HCT116 (cell line): Measurements from ENCODE around the gene DNAJC2. TPM values are rescaled to one million over a fixed set of nuclear protein-coding genes. Genes with fewer than 3 reads are reported as not detected.

Experiments used
- ATAC-seq: fragments of 200-7000 bp; cut with Tn5 transposase; 2 replicates; pipeline ENCODE4 v1.9.1; 2020; ENCODE audit warnings: mild to moderate bottlenecking, moderate library complexity
- BruUV-seq: library from RNA; stranded (reverse); fragments of 400-500 nt; replicated peaks from 2 replicates; lab custom pipeline; 2021; lab: Mats Ljungman, UMichigan
- CTCF ChIA-PET: fragments of 300-600 bp; sonication (Branson Sonifier 250); formaldehyde crosslinking; loops from one replicate; lab custom pipeline; 2021; ENCODE audit warnings: antibody characterized with exemption; lab: Charles Lee
- POLR2A ChIA-PET: fragments of 300-600, 350-600 bp; sonication (Branson Sonifier 250); formaldehyde crosslinking; loops from one replicate; lab custom pipeline; 2021; ENCODE audit warnings: antibody characterized with exemption; lab: Charles Lee
- RAD21 ChIA-PET, 2 experiments: fragments of 300-600 bp; sonication (Branson Sonifier 250); formaldehyde crosslinking; loops; one replicate each; lab custom pipeline; 2023; ENCODE audit warnings: low total read pairs in 2 of 2; ENCODE audit not compliant: uncharacterized antibody in 2 of 2, unreplicated experiment in 2 of 2, low non-redundant PET in 1 of 2; lab: Charles Lee
- DNase-seq: peaks from one replicate; pipeline ENCODE4 v3.0.0-alpha.2; 2010; ENCODE audit warnings: low read depth, low spot score
- H2AFZ ChIP-seq: fragments of 200-600 bp; shearing (Covaris generic), sonication (generic); 2 replicates; pipeline ENCODE4 v1.6.1; 2017; ENCODE audit warnings: low read depth, mixed run types, mixed read lengths, antibody characterized with exemption, low read length; ENCODE audit not compliant: poor library complexity, severe bottlenecking
- H3K27ac ChIP-seq: 2 replicates; pipeline ENCODE4 v1.5.1; 2012; ENCODE audit warnings: low read depth, low read length
- H3K27me3 ChIP-seq: fragments of 200-600 bp; sonication (generic); 2 replicates; pipeline ENCODE4 v1.6.1; 2016; ENCODE audit warnings: mixed run types, low read length, mixed read lengths; ENCODE audit not compliant: insufficient read depth
- H3K36me3 ChIP-seq, 2 experiments: fragments of 200-500 bp in 1 of 2; fragments of 200-600 bp in 1 of 2; sonication (Bioruptor generic) in 1 of 2; sonication (generic) in 1 of 2; 2 replicates each; pipeline versions ENCODE4 v1.5.1 to v1.6.1; 2014 to 2016; ENCODE audit warnings: low read length in 2 of 2, inconsistent platforms in 1 of 2, mixed read lengths in 1 of 2, mixed run types in 1 of 2; ENCODE audit not compliant: insufficient read depth in 2 of 2, control insufficient read depth in 1 of 2
- H3K4me1 ChIP-seq, 2 experiments: fragments of 200-600 bp in 1 of 2; sonication (generic) in 1 of 2; 2 replicates each; pipeline versions ENCODE4 v1.5.1 to v1.6.1; 2012 to 2017; ENCODE audit warnings: low read length in 2 of 2, inconsistent platforms in 1 of 2, mild to moderate bottlenecking in 1 of 2, mixed read lengths in 1 of 2, mixed run types in 1 of 2, moderate library complexity in 1 of 2; ENCODE audit not compliant: insufficient read depth in 2 of 2, control insufficient read depth in 1 of 2
- H3K4me2 ChIP-seq: fragments of 200-600 bp; sonication (generic); 2 replicates; pipeline ENCODE4 v1.6.1; 2017; ENCODE audit warnings: mixed run types, low read length, mixed read lengths
- H3K4me3 ChIP-seq, 2 experiments: fragments of 200-600 bp in 1 of 2; sonication (generic) in 1 of 2; replicated peaks in 1 of 2; 2 replicates each; pipeline ENCODE4 v1.5.1; 2011 to 2016; ENCODE audit warnings: low read length in 2 of 2, control low read depth in 1 of 2, low read depth in 1 of 2, mild to moderate bottlenecking in 1 of 2, mixed read lengths in 1 of 2, mixed run types in 1 of 2
- H3K79me2 ChIP-seq: fragments of 200-600 bp; sonication (generic); 2 replicates; pipeline ENCODE4 v1.6.1; 2017; ENCODE audit warnings: mild to moderate bottlenecking, mixed run types, low read length, moderate library complexity, mixed read lengths; ENCODE audit not compliant: insufficient read depth
- H3K9ac ChIP-seq: fragments of 200-600 bp; sonication (generic); 2 replicates; pipeline ENCODE4 v1.6.1; 2016; ENCODE audit warnings: low read length, mixed read lengths
- H3K9me2 ChIP-seq: fragments of 200-600 bp; sonication (generic), shearing (Covaris generic); 2 replicates; pipeline ENCODE4 v1.6.1; 2017; ENCODE audit warnings: mixed run types, mild to moderate bottlenecking, moderate library complexity; ENCODE audit not compliant: insufficient read depth
- H3K9me3 ChIP-seq, 2 experiments: fragments of 200-500 bp in 1 of 2; fragments of 200-600 bp in 1 of 2; sonication (Bioruptor generic) in 1 of 2; sonication (generic) in 1 of 2; 2 replicates each; pipeline ENCODE4 v1.6.1; 2014 to 2017; ENCODE audit warnings: low read length in 2 of 2, mixed read lengths in 2 of 2, inconsistent platforms in 1 of 2, low read depth in 1 of 2, mild to moderate bottlenecking in 1 of 2, mixed run types in 1 of 2, moderate library complexity in 1 of 2; ENCODE audit not compliant: control insufficient read depth in 1 of 2, insufficient read depth in 1 of 2
- H4K20me1 ChIP-seq: fragments of 200-600 bp; sonication (generic), shearing (Covaris generic); 2 replicates; pipeline ENCODE4 v1.6.1; 2017; ENCODE audit warnings: mixed run types, mild to moderate bottlenecking, moderate library complexity; ENCODE audit not compliant: insufficient read depth
- CEBPB ChIP-seq: IDR thresholded peaks from 2 replicates; pipeline ENCODE4 v1.6.1; 2012; ENCODE audit warnings: low read depth
- CTCF ChIP-seq, 3 experiments: fragments of 200-600 bp in 1 of 3; sonication (generic) in 1 of 3; IDR thresholded peaks in 2 of 3; conservative IDR thresholded peaks in 1 of 3; 2 replicates each; pipeline ENCODE4 v1.5.1; 2012 to 2017; ENCODE audit warnings: low read depth in 2 of 3, low read length in 2 of 3, antibody characterized with exemption in 1 of 3, borderline replicate concordance in 1 of 3, control low read depth in 1 of 3, mild to moderate bottlenecking in 1 of 3, mixed read lengths in 1 of 3, mixed run types in 1 of 3, moderate library complexity in 1 of 3; ENCODE audit not compliant: insufficient read depth in 1 of 3
- ELF1 ChIP-seq: IDR thresholded peaks from 2 replicates; pipeline ENCODE4 v1.6.1; 2012; ENCODE audit warnings: low read depth, borderline replicate concordance
- FOSL1 ChIP-seq: IDR thresholded peaks from 2 replicates; pipeline ENCODE4 v1.6.1; 2012; ENCODE audit warnings: low read depth
- MAX ChIP-seq: IDR thresholded peaks from 2 replicates; pipeline ENCODE4 v1.6.1; 2012
- POLR2A ChIP-seq: IDR thresholded peaks from 2 replicates; pipeline ENCODE4 v1.7.0; 2011; ENCODE audit warnings: borderline replicate concordance; ENCODE audit not compliant: insufficient read depth, insufficient read length; ENCODE audit errors: extremely low read depth
- REST ChIP-seq: IDR thresholded peaks from 2 replicates; pipeline ENCODE4 v1.6.1; 2012; ENCODE audit warnings: low read depth
- SP1 ChIP-seq: IDR thresholded peaks from 2 replicates; pipeline ENCODE4 v1.6.1; 2012; ENCODE audit warnings: low read depth
- SRF ChIP-seq: IDR thresholded peaks from 2 replicates; pipeline ENCODE4 v1.6.1; 2012; ENCODE audit warnings: low read depth
- TCF7L2 ChIP-seq: IDR thresholded peaks from 2 replicates; pipeline ENCODE4 v1.7.0; 2011; ENCODE audit warnings: borderline replicate concordance, inconsistent platforms; ENCODE audit not compliant: insufficient read depth, insufficient read length; ENCODE audit errors: extremely low read depth
- ZBTB33 ChIP-seq: IDR thresholded peaks from 2 replicates; pipeline ENCODE4 v1.6.1; 2011; ENCODE audit warnings: mild to moderate bottlenecking, low read length, moderate library complexity; ENCODE audit not compliant: insufficient replicate concordance; ENCODE audit errors: extremely low read depth
- intact Hi-C: fragments of 100-400 bp; cut with micrococcal nuclease; formaldehyde crosslinking; loops from 2 replicates; pipeline ENCODE4 v1.10.0; 2022
- total RNA-seq: library from RNA; stranded (reverse); gene quantifications from one replicate; pipeline ENCODE4 v1.2.1, GENCODE V29; 2021; ENCODE audit not compliant: unreplicated experiment

DNAJC2 gene
- total RNA-seq, 1 experiment from 2014 or later, result 40.2 TPM

- no peak for TF ChIP-seq ZBTB33
- TF ChIP-seq MAX, result no peak
- TF ChIP-seq SP1, result no peak
- TF ChIP-seq TCF7L2, result no peak
- TF ChIP-seq CEBPB, result no peak
- no peak for TF ChIP-seq POLR2A
- TF ChIP-seq, all 23 proteins: peak for 0
These were observed 43.1 kb downstream of the DNAJC2 start (continued) for GRCh38 chr7:103301441-103301840.

GRCh38 chr7:103299660-103300059 lies 44.9 kb downstream of the DNAJC2 start:
- Histone ChIP-seq H3K4me2 (no peak overlapping the region), H3K9ac (no peak overlapping the region), H3K4me1 (peaks cover 10 to 25% of the 10 kb centered on the region in 2 experiments; a peak in 3 of 4 replicates), H3K4me3 (no peak overlapping the region), H3K79me2 (peaks cover 65% of the 10 kb centered on the region), H2AFZ (no peak overlapping the region), H4K20me1 (no peaks in the 10 kb centered on the region), H3K27ac (no peak overlapping the region), H3K9me3 (no peaks in the 10 kb centered on the region), H3K36me3 (peaks cover 16 to 39% of the 10 kb centered on the region in 2 experiments; a peak in 3 of 4 replicates), H3K9me2 (no peaks in the 10 kb centered on the region), H3K27me3 (no peaks in the 10 kb centered on the region)
- ATAC-seq, result no peak
- TF ChIP-seq SRF (no peak), ELF1 (no peak), CTCF (IDR thresholded peaks at IDR 0.05 in 2 of 3, conservative IDR thresholded peaks at IDR 0.05 in 1 of 3; ENCODE audit: borderline replicate concordance in 1 of 3, insufficient read depth in 1 of 3, low read depth in 2 of 3, low read length in 2 of 3) (no peak), FOSL1 (no peak), TCF7L2 (no peak), REST (no peak), SP1 (no peak), POLR2A (no peak)
- DNase-seq, result no peak
- BruUV-seq, result no TSS peak
- ChIA-PET RAD21 (no interaction called here), CTCF (no interaction called here), POLR2A (no interaction called here)
- intact Hi-C loops, result loop anchor here (10.0 kb wide), 1 partner anchor 865 kb away; no protein-coding TSS in a partner anchor
